Upper lobe of left lung (tissue), 4 donors: ENCODE results near the gene OSBPL10.

Experiments
- EP300 ChIP-seq, 4 donors: sonication (generic); formaldehyde crosslinking; IDR thresholded peaks; one replicate each; pipeline ENCODE4 v1.5.1; 2017; ENCODE audit warnings: antibody characterized with exemption in 4 of 4, control low read depth in 2 of 4
- POLR2A ChIP-seq, 4 donors: fragments of 450-650 bp; IDR thresholded peaks; one replicate each; pipeline ENCODE4 v1.5.1; 2016 to 2017; ENCODE audit warnings: antibody characterized with exemption in 4 of 4, mild to moderate bottlenecking in 2 of 4
- TF ChIP-seq, protein P1 (sequence below), 6 experiments: fragments of 450-650 bp in 4 of 6; fragments of 200-600 bp in 2 of 6; sonication (generic) in 2 of 6; IDR thresholded peaks; one replicate each; pipeline ENCODE4 v1.5.1; 2016 to 2019; ENCODE audit warnings: antibody characterized with exemption in 6 of 6

GRCh38 chr3:31793821-31794220, 187.2 kb downstream of the OSBPL10 start:
- TF ChIP-seq, protein P1, sequence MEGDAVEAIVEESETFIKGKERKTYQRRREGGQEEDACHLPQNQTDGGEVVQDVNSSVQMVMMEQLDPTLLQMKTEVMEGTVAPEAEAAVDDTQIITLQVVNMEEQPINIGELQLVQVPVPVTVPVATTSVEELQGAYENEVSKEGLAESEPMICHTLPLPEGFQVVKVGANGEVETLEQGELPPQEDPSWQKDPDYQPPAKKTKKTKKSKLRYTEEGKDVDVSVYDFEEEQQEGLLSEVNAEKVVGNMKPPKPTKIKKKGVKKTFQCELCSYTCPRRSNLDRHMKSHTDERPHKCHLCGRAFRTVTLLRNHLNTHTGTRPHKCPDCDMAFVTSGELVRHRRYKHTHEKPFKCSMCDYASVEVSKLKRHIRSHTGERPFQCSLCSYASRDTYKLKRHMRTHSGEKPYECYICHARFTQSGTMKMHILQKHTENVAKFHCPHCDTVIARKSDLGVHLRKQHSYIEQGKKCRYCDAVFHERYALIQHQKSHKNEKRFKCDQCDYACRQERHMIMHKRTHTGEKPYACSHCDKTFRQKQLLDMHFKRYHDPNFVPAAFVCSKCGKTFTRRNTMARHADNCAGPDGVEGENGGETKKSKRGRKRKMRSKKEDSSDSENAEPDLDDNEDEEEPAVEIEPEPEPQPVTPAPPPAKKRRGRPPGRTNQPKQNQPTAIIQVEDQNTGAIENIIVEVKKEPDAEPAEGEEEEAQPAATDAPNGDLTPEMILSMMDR (IDR thresholded peaks at IDR 0.05) = no peak
- TF ChIP-seq EP300 (IDR thresholded peaks at IDR 0.05) (no peak), POLR2A (IDR thresholded peaks at IDR 0.05) (no peak)
